Measurements from ENCODE around the gene ZNF618.

ZNF618 gene

GRCh38 chr9:113967380-113967779 is 91.3 kb downstream of the ZNF618 start:
- Histone ChIP-seq H3K27ac (ENCODE audit: low read length) (no peak overlapping the region), H3K4me3 (ENCODE audit: low read depth in 1 of 2, low read length in 2 of 2) (no peak overlapping the region), H3K4me1 (ENCODE audit: insufficient read depth, low read length) (no peaks in the 10 kb centered on the region), H3K9ac (ENCODE audit: low read depth, low read length) (no peak overlapping the region), H3K9me3 (ENCODE audit: insufficient read depth, low read length, severe bottlenecking) (no peaks in the 10 kb centered on the region), H3K36me3 (ENCODE audit: insufficient read depth, low read length) (no peaks in the 10 kb centered on the region), H4K20me1 (ENCODE audit: insufficient read depth, low read length) (no peaks in the 10 kb centered on the region), H3K79me2 (ENCODE audit: insufficient read depth, low read length) (no peaks in the 10 kb centered on the region), H3K27me3 (ENCODE audit: insufficient read depth, low read length, poor library complexity) (no peaks in the 10 kb centered on the region), H2AFZ (ENCODE audit: low read depth, low read length) (no peak overlapping the region), H3K4me2 (ENCODE audit: insufficient read depth, low read length) (no peak overlapping the region)
- DNase-seq (no peak), ATAC-seq (ENCODE audit: insufficient read depth, low read depth) (no peak)
- TF ChIP-seq CTCF (IDR thresholded peaks at IDR 0.05; ENCODE audit: borderline replicate concordance, extremely low read depth, low read length, poor library complexity, severe bottlenecking) (no peak), EZH2 (IDR thresholded peaks at IDR 0.05; ENCODE audit: borderline replicate concordance, low read depth, low read length, severe bottlenecking) (no peak)

GRCh38 chr9:113969343-113969742 is 93.2 kb downstream of the ZNF618 start:
- H3K9me3 ChIP-seq (ENCODE audit: insufficient read depth, low read length, severe bottlenecking), result no peaks in the 10 kb centered on the region
- no peak overlapping the region for H2AFZ ChIP-seq (ENCODE audit: low read depth, low read length)
- no peak overlapping the region for H3K4me2 ChIP-seq (ENCODE audit: insufficient read depth, low read length)
- no peaks in the 10 kb centered on the region for H4K20me1 ChIP-seq (ENCODE audit: insufficient read depth, low read length)
- no peak for DNase-seq
- no peaks in the 10 kb centered on the region for H3K79me2 ChIP-seq (ENCODE audit: insufficient read depth, low read length)
- H3K4me1 ChIP-seq (ENCODE audit: insufficient read depth, low read length), result no peaks in the 10 kb centered on the region
- H3K9ac ChIP-seq (ENCODE audit: low read depth, low read length), result no peak overlapping the region
- no peaks in the 10 kb centered on the region for H3K36me3 ChIP-seq (ENCODE audit: insufficient read depth, low read length)
- TF ChIP-seq EZH2 (IDR thresholded peaks at IDR 0.05; ENCODE audit: borderline replicate concordance, low read depth, low read length, severe bottlenecking) (no peak), CTCF (IDR thresholded peaks at IDR 0.05; ENCODE audit: borderline replicate concordance, extremely low read depth, low read length, poor library complexity, severe bottlenecking) (no peak)
- no peaks in the 10 kb centered on the region for H3K27me3 ChIP-seq (ENCODE audit: insufficient read depth, low read length, poor library complexity)
- H3K4me3 ChIP-seq (ENCODE audit: low read depth in 1 of 2, low read length in 2 of 2), result no peak overlapping the region
- no peak overlapping the region for H3K27ac ChIP-seq (ENCODE audit: low read length)
- ATAC-seq (ENCODE audit: insufficient read depth, low read depth), result no peak

- no peak for DNase-seq
- H3K4me1 ChIP-seq (ENCODE audit: insufficient read depth, low read length), result no peaks in the 10 kb centered on the region
- no peak overlapping the region for H3K4me3 ChIP-seq (ENCODE audit: low read depth in 1 of 2, low read length in 2 of 2)
- H3K4me2 ChIP-seq (ENCODE audit: insufficient read depth, low read length), result no peak overlapping the region
- no peaks in the 10 kb centered on the region for H3K79me2 ChIP-seq (ENCODE audit: insufficient read depth, low read length)
- H3K9me3 ChIP-seq (ENCODE audit: insufficient read depth, low read length, severe bottlenecking), result no peaks in the 10 kb centered on the region
- H3K9ac ChIP-seq (ENCODE audit: low read depth, low read length), result no peak overlapping the region
- H4K20me1 ChIP-seq (ENCODE audit: insufficient read depth, low read length), result no peaks in the 10 kb centered on the region
- H2AFZ ChIP-seq (ENCODE audit: low read depth, low read length), result no peak overlapping the region
- H3K27me3 ChIP-seq (ENCODE audit: insufficient read depth, low read length, poor library complexity), result peaks cover 2% of the 10 kb centered on the region
- no peak for TF ChIP-seq EZH2 (IDR thresholded peaks at IDR 0.05; ENCODE audit: borderline replicate concordance, low read depth, low read length, severe bottlenecking)
- TF ChIP-seq CTCF (IDR thresholded peaks at IDR 0.05; ENCODE audit: borderline replicate concordance, extremely low read depth, low read length, poor library complexity, severe bottlenecking), result no peak
- ATAC-seq (ENCODE audit: insufficient read depth, low read depth), result no peak
- no peaks in the 10 kb centered on the region for H3K36me3 ChIP-seq (ENCODE audit: insufficient read depth, low read length)
- H3K27ac ChIP-seq (ENCODE audit: low read length), result no peak overlapping the region
These were observed 97.1 kb downstream of the ZNF618 start for GRCh38 chr9:113973226-113973625.

GRCh38 chr9:113973963-113974413 is 97.9 kb downstream of the ZNF618 start:
- ATAC-seq (ENCODE audit: insufficient read depth, low read depth) (no peak), DNase-seq (no peak)
- H3K9me3 ChIP-seq (ENCODE audit: insufficient read depth, low read length, severe bottlenecking), result no peaks in the 10 kb centered on the region
- H3K36me3 ChIP-seq (ENCODE audit: insufficient read depth, low read length), result no peaks in the 10 kb centered on the region
- TF ChIP-seq CTCF (IDR thresholded peaks at IDR 0.05; ENCODE audit: borderline replicate concordance, extremely low read depth, low read length, poor library complexity, severe bottlenecking), result no peak
- no peak for TF ChIP-seq EZH2 (IDR thresholded peaks at IDR 0.05; ENCODE audit: borderline replicate concordance, low read depth, low read length, severe bottlenecking)
- peaks cover 2% of the 10 kb centered on the region for H3K27me3 ChIP-seq (ENCODE audit: insufficient read depth, low read length, poor library complexity)
- H4K20me1 ChIP-seq (ENCODE audit: insufficient read depth, low read length), result no peaks in the 10 kb centered on the region
- no peaks in the 10 kb centered on the region for H3K79me2 ChIP-seq (ENCODE audit: insufficient read depth, low read length)
- H3K4me1 ChIP-seq (ENCODE audit: insufficient read depth, low read length), result no peaks in the 10 kb centered on the region
- no peak overlapping the region for H3K4me3 ChIP-seq (ENCODE audit: low read depth in 1 of 2, low read length in 2 of 2)
- no peak overlapping the region for H3K27ac ChIP-seq (ENCODE audit: low read length)
- no peak overlapping the region for H3K9ac ChIP-seq (ENCODE audit: low read depth, low read length)
- H2AFZ ChIP-seq (ENCODE audit: low read depth, low read length), result no peak overlapping the region
- H3K4me2 ChIP-seq (ENCODE audit: insufficient read depth, low read length), result no peak overlapping the region
